ENCODE measurements around the gene RSRC1. TPM values are rescaled to one million over a fixed set of nuclear protein-coding genes. Genes with fewer than 3 reads are reported as not detected.
"Not testable (repeated sequence)": the region's sequence is repeated elsewhere in the genome, so short reads cannot be mapped to it uniquely, and the experiment has no call there.

RSRC1 gene
- total RNA-seq, 1 experiment from 2014 or later = 34.1 TPM

- DNase-seq (ENCODE audit: low spot score) = no peak
- in situ Hi-C loops (cut with HindIII; ENCODE audit: low sequenced_read_pairs) = no loop called here
These were observed 169.7 kb downstream of the RSRC1 start for GRCh38 chr3:158279609-158280008.

- in situ Hi-C loops (cut with HindIII; ENCODE audit: low sequenced_read_pairs) = no loop called here
- DNase-seq (ENCODE audit: low spot score) = no peak
These were observed 185.9 kb downstream of the RSRC1 start for GRCh38 chr3:158295771-158296170.

GRCh38 chr3:158297940-158298339 lies 188.1 kb downstream of the RSRC1 start:
- DNase-seq (ENCODE audit: low spot score) = no peak
- in situ Hi-C loops (cut with HindIII; ENCODE audit: low sequenced_read_pairs) = no loop called here

GRCh38 chr3:158308236-158308928 lies 198.5 kb downstream of the RSRC1 start:
- in situ Hi-C loops (cut with HindIII; ENCODE audit: low sequenced_read_pairs) = no loop called here
- no peak for DNase-seq (ENCODE audit: low spot score)

GRCh38 chr3:158312560-158313141 lies 202.8 kb downstream of the RSRC1 start:
- no peak for DNase-seq (ENCODE audit: low spot score)
- in situ Hi-C loops (cut with HindIII; ENCODE audit: low sequenced_read_pairs) = no loop called here

- peak; percentile 19 for DNase-seq (ENCODE audit: low spot score)
- in situ Hi-C loops (cut with HindIII; ENCODE audit: low sequenced_read_pairs) = no loop called here
These were observed 203.5 kb downstream of the RSRC1 start for GRCh38 chr3:158313338-158313927.

- in situ Hi-C loops (cut with HindIII; ENCODE audit: low sequenced_read_pairs) = no loop called here
- no peak for DNase-seq (ENCODE audit: low spot score)
These were observed 204.8 kb downstream of the RSRC1 start for GRCh38 chr3:158314426-158315357.

GRCh38 chr3:158329696-158330441 lies 220.0 kb downstream of the RSRC1 start:
- DNase-seq (ENCODE audit: low spot score); in situ Hi-C loops (cut with HindIII; ENCODE audit: low sequenced_read_pairs): not testable (repeated sequence)

GRCh38 chr3:158330870-158331269 lies 221.0 kb downstream of the RSRC1 start:
- DNase-seq (ENCODE audit: low spot score) = no peak
- in situ Hi-C loops (cut with HindIII; ENCODE audit: low sequenced_read_pairs) = no loop called here

- in situ Hi-C loops (cut with HindIII; ENCODE audit: low sequenced_read_pairs) = no loop called here
- DNase-seq (ENCODE audit: low spot score) = no peak
These were observed 223.8 kb downstream of the RSRC1 start for GRCh38 chr3:158333736-158334135.

GRCh38 chr3:158337110-158337509 lies 227.2 kb downstream of the RSRC1 start:
- no peak for DNase-seq (ENCODE audit: low spot score)
- in situ Hi-C loops (cut with HindIII; ENCODE audit: low sequenced_read_pairs) = no loop called here

GRCh38 chr3:158339638-158340037 lies 229.7 kb downstream of the RSRC1 start:
- DNase-seq (ENCODE audit: low spot score) = no peak
- in situ Hi-C loops (cut with HindIII; ENCODE audit: low sequenced_read_pairs) = no loop called here

GRCh38 chr3:158340951-158341350 lies 231.1 kb downstream of the RSRC1 start:
- DNase-seq (ENCODE audit: low spot score); in situ Hi-C loops (cut with HindIII; ENCODE audit: low sequenced_read_pairs): not testable (repeated sequence)

- DNase-seq (ENCODE audit: low spot score) = no peak
- in situ Hi-C loops (cut with HindIII; ENCODE audit: low sequenced_read_pairs) = no loop called here
These were observed 238.1 kb downstream of the RSRC1 start for GRCh38 chr3:158347966-158348365.

- peak; percentile 52 for DNase-seq (ENCODE audit: low spot score)
- in situ Hi-C loops (cut with HindIII; ENCODE audit: low sequenced_read_pairs) = no loop called here
These were observed 241.1 kb downstream of the RSRC1 start for GRCh38 chr3:158350971-158351370.

- in situ Hi-C loops (cut with HindIII; ENCODE audit: low sequenced_read_pairs) = no loop called here
- DNase-seq (ENCODE audit: low spot score) = no peak
These were observed 242.7 kb downstream of the RSRC1 start for GRCh38 chr3:158352551-158352950.

- in situ Hi-C loops (cut with HindIII; ENCODE audit: low sequenced_read_pairs) = no loop called here
- DNase-seq (ENCODE audit: low spot score) = no peak
These were observed 244.8 kb downstream of the RSRC1 start for GRCh38 chr3:158354713-158355112.

GRCh38 chr3:158355623-158356588 lies 246.0 kb downstream of the RSRC1 start:
- in situ Hi-C loops (cut with HindIII; ENCODE audit: low sequenced_read_pairs) = no loop called here
- no peak for DNase-seq (ENCODE audit: low spot score)
